ENCODE data around the gene VSTM2L. TPM values are rescaled to one million over a fixed set of nuclear protein-coding genes. Genes with fewer than 3 reads are reported as not detected.

Gene VSTM2L
- total RNA-seq, 1 experiment from 2014 or later: 0.27 TPM

DNA sequence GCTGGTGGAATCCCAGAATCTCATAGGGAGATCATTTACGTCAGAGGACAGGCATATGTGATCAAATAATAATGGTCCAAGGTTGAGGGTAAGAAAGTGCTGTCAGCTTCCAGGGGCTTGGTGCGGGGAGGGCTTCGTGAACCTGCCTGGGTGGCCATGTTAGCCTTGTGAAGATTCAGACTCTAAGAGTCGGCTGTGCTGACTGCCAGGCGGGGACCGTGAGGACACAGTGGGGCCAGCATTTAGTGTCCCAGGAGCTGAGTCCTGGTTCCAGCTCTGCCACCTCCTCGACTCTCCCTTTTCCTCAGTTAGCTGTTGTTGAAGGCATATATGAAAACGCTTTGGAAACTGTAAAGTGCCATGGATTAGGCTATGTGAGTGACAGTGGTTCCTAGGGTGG lies 33.5 kb downstream of the VSTM2L start:
- DNase-seq (ENCODE audit: low read depth): no peak

DNA sequence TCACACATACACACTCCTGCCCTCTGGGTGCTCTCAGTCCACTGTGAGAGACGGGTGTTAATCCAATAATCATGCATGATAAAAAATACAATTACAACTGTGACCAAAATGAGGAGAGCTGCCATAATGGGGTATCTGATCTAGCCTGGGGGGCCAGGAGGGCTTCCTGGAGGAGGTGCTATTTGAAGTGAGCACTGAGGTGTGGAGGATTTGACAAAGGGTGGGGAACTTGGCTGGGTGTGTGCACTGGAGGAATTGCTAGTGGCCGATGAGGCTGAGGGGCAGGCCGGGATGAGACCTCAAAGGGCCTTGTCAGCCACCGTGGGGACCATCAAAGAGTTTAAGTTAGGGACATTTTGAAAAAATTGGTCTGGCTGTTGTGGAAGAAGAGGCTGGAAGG lies 34.8 kb downstream of the VSTM2L start:
- no peak for DNase-seq (ENCODE audit: low read depth)

DNA sequence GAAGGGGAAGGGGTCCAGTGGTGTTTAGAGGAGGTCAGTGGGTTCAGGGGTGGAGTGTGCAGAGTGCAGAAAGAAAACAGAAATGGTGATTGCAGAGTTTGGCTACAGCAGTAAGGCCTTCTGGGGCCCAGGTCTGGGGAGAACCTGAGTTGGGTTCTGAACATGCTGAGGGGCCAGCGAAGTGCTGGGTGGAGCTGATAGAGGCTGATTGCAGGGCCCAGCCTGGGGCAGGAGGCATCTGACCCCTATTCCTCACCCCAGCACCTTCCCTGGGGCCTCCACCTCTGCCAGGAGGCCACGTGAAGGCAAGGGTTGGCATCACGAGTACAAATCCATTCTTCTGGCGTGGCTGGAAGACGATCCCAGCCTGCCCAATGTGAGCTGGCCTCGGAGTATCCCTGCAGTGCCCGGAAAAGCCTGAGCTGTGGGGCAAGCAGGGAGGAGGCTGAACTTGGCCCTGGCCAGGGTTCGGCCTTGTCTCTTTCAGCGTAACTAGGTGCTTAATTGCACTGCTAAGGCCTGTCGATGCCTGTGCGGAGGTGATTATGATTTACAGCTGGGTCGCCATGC lies 35.3 kb downstream of the VSTM2L start:
- no peak for DNase-seq (ENCODE audit: low read depth)

DNA sequence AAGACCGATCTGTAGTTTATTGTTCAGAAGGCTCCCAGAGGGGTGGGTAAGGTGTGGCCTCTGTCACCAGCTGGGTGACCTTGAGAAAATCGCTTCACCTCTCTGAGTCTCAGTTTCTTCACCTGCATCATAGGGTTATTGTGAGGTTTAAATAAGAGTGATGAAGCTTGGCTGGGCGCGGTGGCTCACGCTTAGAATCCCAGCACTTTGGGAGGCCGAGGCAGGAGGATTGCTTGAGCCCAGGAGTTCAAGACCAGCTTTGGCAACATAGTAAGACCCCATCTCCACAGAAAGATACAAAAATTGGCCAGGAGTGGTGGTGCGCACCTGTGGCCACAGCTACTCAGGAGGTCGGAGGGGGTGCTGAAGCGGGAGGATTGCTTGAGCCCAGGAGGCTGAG lies 36.0 kb downstream of the VSTM2L start:
- DNase-seq (ENCODE audit: low read depth): no peak

DNA sequence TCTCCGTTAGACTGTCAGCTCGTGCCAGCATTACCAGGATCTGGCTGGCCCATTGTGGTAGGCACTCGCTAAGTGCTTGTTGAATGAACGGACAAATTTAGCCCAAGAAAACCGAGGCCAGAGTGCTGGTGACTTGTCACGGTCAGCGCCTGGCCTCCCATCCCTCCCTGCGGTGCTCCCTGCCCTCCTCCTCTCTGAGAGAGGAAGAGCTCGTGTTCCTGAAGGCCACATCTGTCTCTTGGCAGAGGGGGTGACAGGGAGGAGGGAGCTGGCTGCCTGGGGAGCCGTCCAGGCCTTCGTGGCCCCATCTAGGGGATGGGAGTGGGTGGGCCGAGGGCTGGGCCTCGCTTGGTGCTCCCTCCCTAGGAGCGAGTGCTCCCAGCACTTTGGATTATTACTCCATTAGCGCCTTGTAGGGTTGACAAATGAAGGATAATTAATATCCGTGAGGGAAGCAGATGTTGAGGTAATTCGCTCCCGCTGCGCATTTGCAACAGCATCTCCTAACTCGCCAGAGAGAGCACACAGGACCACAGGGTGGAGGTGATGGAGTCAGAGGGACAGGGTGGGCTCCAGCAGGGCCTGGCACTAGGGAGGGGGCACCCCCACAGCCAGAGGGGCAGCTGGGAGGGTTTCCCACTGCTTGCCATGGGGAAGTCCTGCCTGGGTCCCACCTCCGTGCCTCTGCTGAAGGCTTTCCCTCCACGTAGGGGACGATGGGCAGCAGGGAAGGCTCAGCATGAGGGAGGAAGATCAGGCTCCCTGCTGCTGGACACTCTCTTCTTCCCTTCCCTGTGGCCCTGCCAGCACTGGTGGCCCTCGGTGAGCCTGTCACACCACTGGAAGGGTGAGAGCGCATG lies 37.0 kb downstream of the VSTM2L start:
- no peak for DNase-seq (ENCODE audit: low read depth)

DNA sequence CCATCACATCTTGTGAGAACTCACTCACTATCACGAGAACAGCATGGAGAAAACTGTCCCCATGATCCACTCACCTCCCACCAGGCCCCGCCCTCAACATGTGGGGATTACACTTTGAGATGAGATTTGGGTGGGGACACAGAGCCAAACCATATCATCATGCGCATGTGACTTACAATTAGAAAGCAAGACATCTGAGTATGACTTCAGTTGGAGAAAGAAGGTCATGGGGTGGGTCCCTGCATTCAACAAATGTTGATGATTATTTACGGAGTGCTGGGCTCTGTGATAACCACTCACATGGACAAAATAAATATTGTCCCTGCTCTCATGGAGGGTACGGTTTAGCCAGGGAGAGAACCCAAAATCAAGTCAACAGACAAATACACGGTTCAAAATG lies 37.9 kb downstream of the VSTM2L start:
- DNase-seq (ENCODE audit: low read depth): no peak

DNA sequence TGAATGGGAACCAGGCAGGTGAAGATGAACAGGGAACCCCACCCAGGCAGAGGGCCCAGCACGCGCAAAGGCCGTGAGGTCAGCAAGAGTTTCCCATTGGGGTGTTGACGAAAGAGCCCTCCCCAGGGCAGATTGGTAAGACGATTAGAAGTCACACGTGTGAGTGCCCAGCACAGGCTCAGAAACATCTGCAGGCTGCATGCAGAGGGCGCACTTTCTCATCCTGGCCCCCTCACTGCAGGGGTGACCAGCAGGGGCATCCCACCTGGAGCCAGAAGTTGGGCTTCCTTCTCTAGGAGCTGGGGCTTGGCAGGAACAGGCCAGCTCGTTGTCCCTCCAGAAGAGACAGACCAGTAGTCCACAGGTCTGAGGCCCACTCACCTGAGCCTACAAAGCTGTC lies 38.4 kb downstream of the VSTM2L start:
- no peak for DNase-seq (ENCODE audit: low read depth)

DNA sequence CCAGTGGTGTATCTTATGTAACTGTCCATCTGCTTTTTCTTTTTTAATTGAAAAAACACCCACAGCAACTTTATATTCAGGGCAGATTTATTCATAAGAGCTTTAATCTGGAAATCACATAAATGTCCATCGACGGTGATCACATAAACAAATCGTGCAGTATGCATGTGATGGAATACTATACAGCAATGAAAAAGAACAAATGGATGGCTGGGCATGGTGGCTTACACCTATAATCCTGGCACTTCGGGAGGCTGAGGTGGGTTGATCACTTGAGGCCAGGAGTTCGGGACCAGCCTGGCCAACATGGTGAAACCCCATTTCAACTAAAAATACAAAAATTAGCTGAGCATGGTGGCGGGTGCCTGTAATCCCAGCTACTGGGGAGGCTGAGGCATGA lies 39.1 kb downstream of the VSTM2L start:
- no peak for DNase-seq (ENCODE audit: low read depth)

DNA sequence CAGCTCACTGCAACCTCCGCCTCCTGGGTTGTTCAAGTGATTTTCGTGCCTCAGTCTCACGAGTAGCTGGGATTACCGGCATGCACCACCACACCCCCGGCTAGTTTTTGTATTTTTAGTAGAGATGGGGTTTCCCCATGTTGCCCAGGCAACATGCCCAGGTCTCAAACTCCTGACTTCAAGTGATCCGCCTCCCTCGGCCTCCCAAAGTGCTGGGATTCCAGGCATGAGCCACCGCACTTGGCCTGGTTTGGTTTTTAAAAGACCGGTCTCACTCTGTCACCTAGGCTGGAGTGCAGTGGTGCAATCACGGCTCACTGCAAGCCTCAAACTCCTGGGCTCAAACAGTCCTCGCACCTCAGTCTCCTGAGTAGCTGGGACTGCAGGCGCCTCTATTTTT lies 40.1 kb downstream of the VSTM2L start:
- no peak for DNase-seq (ENCODE audit: low read depth)

DNA sequence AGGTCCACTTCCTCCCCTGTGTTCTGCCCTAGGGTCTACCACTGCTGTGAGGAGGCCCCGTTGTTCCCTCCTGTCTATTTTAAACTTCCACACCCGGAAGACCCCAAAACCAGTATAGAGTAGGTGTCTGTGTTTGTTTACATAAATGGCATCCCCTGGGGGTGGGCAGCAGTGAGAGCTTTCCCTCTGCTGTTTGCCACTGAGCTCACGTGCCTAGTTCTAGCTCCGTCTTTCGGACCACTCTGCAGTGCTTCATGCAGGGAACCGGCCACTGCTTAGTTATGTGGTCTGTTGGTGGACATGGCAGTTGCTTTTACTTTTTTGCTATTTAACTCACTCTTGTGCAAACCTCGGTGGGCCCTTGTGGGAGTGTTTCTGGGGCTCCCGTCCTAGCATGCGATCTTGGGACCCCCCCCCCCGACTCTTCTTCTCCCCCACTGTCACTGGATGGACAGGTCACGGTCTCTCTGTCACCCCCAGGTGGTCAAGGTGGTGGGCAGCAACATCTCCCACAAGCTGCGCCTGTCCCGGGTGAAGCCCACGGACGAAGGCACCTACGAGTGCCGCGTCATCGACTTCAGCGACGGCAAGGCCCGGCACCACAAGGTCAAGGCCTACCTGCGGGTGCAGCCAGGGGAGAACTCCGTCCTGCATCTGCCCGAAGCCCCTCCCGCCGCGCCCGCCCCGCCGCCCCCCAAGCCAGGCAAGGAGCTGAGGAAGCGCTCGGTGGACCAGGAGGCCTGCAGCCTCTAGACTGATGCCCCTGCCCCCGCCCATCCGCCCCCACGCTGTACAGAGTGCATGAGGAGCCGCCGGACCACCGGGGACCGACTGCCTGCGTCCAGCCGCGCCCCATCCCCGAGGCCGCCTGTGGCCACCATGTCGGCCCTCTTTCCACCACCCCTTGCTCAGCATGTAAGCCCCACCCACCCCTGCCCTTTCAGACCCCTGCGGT lies 40.9 kb downstream of the VSTM2L start:
- DNase-seq (ENCODE audit: low read depth): no peak

DNA sequence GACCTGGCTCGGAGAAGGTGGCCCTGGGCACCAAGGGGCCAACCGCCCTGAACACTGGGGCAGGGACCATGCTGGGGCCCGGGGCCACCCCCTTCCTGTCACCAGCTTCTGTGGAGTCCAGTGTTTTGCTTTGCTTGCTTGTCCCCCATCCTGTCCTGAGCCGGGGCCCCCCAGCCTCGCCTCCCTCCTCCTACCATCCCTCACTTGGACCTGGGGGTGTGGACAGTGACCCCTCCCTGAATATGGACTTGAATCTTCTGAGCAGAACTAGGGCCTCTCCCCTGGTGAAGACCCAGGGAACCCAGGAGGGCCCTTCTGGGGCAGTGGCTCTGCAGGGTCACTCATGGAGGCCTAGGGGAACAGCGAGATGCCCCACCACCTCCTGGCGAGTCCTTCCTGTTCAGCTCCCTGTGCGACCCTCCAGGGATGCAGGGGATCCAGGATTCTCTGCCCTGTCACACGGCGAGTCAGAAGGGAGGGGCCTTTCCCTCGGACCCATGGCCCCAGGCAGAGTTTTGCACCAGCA lies 41.6 kb downstream of the VSTM2L start:
- DNase-seq (ENCODE audit: low read depth): no peak

DNA sequence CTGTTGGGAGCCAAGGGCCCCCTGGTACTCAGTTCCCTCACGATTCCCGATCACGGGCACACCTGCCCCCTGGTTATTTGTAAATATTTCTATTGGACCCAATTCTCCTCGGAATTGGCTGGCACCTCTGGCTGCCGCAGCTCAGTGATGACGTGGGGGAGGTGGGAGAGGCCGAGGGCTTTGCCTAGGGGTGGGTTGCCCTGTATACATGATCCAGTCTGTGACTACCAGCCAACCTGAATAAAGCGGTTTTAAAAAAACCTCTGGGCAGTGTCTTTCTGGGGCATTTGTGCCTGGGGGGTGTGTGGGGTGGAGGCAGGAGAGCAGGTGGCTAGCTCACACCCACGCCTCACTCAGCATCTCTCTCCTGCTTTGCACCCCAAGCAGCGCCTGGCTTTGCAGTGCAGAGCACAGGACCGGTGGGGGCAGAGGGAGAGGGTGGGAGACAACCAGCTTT lies 42.2 kb downstream of the VSTM2L start:
- DNase-seq (ENCODE audit: low read depth): no peak

DNA sequence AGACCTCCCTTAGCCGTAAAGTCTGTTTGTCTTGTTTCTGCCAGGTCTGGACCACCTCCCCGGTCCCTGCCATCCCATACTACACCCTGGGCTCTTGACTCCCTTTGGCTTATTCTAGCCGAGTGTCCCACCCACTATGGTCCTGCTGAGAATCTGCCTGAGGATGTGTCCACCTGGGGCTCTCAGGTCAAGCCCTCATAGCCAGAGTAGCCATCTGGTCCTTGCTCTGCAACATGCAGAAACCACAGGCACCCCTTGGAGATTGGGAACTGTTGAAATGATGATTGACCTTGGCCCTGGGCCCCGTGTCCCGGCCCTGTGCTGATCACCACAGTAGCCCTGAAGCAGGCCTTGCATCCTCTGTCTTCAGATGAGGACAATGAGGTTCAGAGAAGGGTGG lies 44.0 kb downstream of the VSTM2L start:
- no peak for DNase-seq (ENCODE audit: low read depth)

DNA sequence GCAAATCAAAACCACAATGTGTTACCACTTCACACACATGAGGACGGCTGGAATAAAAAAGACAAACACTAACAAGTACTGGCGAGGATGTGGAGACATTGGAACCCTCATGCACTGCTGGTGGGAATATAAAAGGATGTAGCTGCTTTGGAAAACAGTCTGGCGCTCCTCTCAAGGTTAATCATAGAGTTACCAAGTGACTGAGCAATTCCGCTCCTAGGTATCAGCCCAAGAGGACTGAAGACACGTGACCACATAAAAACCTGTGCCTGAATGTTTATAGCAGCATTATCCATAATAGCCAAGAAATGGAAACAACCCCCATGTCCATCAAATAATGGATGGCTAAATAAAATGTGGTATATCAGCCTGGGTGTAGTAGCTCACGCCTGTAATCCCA lies 45.0 kb downstream of the VSTM2L start:
- DNase-seq (ENCODE audit: low read depth): no peak

DNA sequence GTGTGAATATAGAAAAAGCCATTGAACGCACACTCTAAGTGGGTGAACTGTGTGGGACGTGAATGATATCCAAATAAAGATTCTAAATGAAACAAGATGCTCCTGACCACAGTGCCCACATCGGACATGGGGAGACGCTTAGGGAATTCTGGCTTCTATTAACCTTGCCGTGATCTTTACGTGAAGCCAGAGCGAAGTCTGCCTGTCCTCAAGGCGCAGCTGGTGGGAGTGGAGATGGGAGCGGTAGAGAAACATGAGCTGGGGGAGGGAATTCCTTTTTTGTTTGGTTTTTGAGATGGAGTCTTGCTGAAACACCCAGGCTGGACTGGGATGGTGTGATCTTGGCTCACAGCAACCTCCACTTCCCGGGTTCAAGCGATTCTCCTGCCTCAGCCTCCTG lies 46.0 kb downstream of the VSTM2L start:
- DNase-seq (ENCODE audit: low read depth): no peak

DNA sequence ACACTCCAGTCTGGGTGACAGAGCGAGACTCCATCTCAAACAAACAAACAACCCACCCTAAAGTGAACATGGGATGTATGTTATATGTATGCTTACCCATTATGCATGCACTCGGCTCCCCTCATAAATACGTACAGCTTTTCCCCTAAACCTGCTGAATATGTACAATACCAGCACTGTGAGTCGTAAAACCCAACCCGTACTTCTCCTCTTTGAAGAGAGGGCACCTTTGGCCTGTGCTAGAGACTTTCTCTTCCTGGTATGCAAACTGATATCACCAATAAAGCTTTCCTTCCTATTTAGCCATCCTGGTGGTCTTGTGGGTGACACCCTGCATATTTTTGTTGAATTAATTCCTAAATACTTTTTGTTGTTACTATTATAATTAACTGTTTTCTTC lies 51.3 kb downstream of the VSTM2L start:
- DNase-seq (ENCODE audit: low read depth): no peak

DNA sequence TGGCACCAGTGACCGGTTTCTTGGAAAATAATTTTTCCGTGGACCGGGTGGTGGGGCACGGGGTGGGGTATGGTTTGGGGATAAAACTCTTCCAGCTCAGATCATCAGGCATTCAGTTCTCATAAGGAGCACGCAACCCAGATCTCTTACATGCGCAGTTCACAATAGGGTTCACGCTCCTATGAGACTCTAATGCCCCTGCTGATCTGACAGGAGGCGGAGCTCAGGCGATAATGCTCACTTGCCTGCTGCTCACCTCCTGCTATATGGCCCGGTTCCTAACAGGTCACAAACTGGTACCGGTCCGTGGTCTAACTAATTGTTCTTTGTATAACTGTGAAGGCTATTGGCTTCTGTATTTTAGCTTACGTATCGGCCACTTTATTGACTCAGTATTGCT lies 51.7 kb downstream of the VSTM2L start:
- no peak for DNase-seq (ENCODE audit: low read depth)

DNA sequence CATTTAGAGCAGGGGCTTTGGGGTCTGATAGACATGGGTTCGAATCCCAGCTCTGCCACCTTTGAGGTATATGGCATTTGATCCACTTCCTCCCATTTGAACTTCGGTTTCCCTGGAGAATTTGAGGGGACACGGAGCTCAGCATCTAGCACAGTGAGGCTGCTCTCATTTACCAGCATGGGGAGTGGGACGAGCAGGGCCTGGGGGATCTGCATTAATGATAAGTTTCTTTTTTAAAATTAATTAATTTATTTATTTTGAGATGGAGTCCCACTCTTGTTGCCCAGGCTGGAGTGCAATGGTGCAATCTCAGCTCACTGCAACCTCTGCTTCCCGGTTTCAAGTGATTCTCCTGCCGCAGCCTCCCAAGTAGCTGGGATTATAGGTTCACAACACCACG lies 52.6 kb downstream of the VSTM2L start:
- DNase-seq (ENCODE audit: low read depth): no peak

DNA sequence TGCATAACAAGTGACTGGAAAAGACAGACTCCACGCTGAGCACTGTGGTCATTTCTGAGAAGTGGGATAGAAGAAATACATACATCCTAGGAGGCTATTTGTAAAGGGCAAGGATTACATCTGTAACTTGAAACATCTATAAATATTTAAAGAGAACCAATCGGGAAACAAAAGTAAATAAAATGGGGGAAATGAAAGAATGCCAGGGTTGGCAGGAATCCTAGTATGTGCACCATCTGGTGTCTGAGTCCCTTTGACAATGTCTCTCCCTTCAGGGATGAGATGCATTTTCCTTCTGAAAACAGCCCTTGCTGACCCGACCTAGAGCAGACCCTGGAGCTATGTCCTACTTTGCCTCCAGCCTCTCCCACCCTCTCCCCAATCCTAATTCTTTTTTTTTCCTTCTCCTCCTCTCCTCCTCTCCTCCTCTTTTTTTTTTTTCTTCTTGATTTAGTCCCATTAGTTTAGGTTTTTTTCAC lies 53.2 kb downstream of the VSTM2L start:
- DNase-seq (ENCODE audit: low read depth): no peak

DNA sequence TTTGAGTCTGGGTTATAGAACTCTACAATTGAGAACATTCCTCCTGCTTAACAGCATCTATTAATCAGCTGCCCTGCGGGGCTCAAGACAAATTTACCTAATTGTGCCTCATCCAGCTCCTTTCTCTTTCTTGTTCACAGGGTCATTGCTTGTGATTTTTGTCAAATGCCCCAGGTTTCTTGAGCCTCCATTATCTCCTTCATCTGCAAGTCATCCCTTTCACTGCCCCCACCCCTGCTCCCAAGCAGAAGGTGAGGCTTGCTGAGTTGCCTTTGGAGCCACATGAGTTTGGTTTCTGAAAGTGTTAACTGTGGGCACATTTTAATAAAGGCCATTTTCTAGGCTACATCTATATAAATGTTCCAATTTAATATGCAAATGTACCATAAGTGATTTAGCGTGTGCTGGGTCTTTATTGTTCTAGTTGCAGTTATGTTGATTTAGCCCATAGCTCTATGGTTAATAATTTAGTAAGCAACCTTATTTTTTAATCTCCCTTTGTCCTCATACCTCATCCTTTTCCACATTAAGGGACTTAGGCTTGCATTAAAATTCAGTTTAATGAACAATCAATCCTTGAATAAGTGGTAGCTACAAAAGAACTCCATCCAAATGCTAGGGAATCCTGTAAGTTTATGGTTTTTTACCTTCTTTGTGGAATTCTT lies 56.1 kb downstream of the VSTM2L start:
- DNase-seq (ENCODE audit: low read depth): no peak

DNA sequence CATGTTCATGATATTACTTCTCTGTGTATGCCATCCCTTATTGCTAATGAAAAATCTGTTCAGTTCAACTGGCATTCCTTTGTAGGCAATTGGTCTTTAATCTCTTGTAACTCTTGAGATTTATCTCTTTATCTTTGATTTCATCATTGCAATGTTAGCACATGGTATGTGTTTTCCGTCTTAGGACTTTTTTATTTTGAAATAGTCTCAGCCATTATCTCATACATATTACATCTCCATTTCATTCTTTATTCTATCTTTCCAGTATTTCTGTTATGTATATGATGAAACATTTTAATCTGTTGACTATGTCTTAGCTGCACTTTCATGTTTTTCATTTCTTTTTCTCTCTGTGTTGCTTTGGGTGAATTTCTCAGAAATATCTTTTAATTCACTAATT lies 58.1 kb downstream of the VSTM2L start:
- no peak for DNase-seq (ENCODE audit: low read depth)

Data from HT1080 (cell line).